Measurements from ENCODE around the gene SLMAP.
A peak's percentile ranks its signal among the peaks of the same experiment; 100 is the strongest.

Gene SLMAP

DNA sequence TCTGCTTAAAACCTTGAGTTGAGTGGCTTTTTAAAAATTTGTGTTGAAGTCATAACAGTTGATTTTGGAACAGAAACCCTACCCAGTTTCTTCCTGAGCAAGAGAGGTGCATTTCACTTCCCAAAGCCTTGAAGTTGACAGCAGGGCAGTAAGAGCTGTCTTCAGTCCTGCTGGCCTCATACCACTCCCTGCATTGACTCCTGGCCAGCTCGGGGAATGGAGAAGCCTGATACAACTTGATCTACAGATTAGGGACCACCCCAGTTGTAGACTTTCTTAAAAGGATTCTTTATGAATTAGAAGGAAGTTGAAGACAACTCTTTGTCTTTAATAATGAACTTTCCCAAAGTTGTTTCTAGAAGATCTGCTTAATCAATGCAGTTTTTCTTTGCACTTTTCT lies 161.5 kb downstream of the SLMAP start:
- TF ChIP-seq POU2F2 (IDR thresholded peaks at IDR 0.05; ENCODE audit: low read depth, low read length) (no peak), PAX5 (IDR thresholded peaks at IDR 0.05; ENCODE audit: insufficient read depth, low read length, severe bottlenecking) (no peak), POLR2A (IDR thresholded peaks at IDR 0.05; ENCODE audit: low read depth, low read length) (no peak)
- no peak for DNase-seq (ENCODE audit: insufficient read length, low spot score)
- no peak for FAIRE-seq

DNA sequence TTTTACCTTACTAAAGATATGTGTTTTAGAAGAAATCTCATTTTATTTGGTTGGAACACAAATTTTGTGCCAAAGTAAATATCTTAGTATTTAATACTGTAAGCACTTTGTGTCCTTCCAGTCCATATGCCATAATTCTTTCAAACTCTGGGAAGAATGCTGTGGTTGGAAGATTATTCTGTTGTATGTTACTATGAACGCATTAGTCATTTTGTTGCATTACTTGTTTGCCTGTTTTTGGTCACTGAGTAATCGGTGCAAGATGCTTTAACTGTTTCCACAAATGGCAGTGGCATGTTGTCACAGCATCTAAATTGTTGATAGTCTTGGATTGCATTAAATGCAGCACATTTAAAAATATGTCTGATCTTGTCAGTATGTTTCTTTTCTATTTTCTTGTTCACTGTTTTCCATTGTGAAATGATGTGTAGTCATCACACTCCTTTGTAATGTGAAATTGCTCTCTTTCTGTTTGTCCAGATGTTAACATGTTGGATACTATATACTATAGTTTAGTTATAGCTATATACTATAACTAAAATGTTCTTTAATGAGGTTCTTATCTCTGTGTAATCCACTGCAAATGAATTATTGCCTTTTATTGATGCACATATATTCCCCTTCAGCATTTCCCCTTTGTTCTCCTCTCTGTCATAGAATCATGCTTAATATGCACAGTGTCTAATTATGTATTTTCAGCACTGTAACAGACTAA lies 162.2 kb downstream of the SLMAP start:
- FAIRE-seq, result no peak
- TF ChIP-seq PAX5 (IDR thresholded peaks at IDR 0.05; ENCODE audit: insufficient read depth, low read length, severe bottlenecking) (no peak), POLR2A (IDR thresholded peaks at IDR 0.05; ENCODE audit: low read depth, low read length) (no peak), POU2F2 (IDR thresholded peaks at IDR 0.05; ENCODE audit: low read depth, low read length) (no peak), POLR2AphosphoS5 (IDR thresholded peaks at IDR 0.05; ENCODE audit: low read depth, low read length) (no peak), TAF1 (IDR thresholded peaks at IDR 0.05; ENCODE audit: low read depth, low read length) (no peak), SPI1 (IDR thresholded peaks at IDR 0.05; ENCODE audit: low read depth, low read length) (no peak)
- DNase-seq (ENCODE audit: insufficient read length, low spot score), result no peak

GRCh38 chr3:57919987-57920386 lies 163.9 kb downstream of the SLMAP start:
- DNase-seq (ENCODE audit: insufficient read length, low spot score) (no peak), FAIRE-seq (no peak)
- no peak for TF ChIP-seq SPI1 (IDR thresholded peaks at IDR 0.05; ENCODE audit: low read depth, low read length)
- no peak for TF ChIP-seq PAX5 (IDR thresholded peaks at IDR 0.05; ENCODE audit: insufficient read depth, low read length, severe bottlenecking)
- no peak for TF ChIP-seq POLR2AphosphoS5 (IDR thresholded peaks at IDR 0.05; ENCODE audit: low read depth, low read length)
- TF ChIP-seq TAF1 (IDR thresholded peaks at IDR 0.05; ENCODE audit: low read depth, low read length), result no peak
- no peak for TF ChIP-seq POU2F2 (IDR thresholded peaks at IDR 0.05; ENCODE audit: low read depth, low read length)
- TF ChIP-seq POLR2A (IDR thresholded peaks at IDR 0.05; ENCODE audit: low read depth, low read length), result no peak

- TF ChIP-seq TAF1 (IDR thresholded peaks at IDR 0.05; ENCODE audit: low read depth, low read length), result no peak
- TF ChIP-seq PAX5 (IDR thresholded peaks at IDR 0.05; ENCODE audit: insufficient read depth, low read length, severe bottlenecking), result no peak
- no peak for TF ChIP-seq SPI1 (IDR thresholded peaks at IDR 0.05; ENCODE audit: low read depth, low read length)
- no peak for TF ChIP-seq POU2F2 (IDR thresholded peaks at IDR 0.05; ENCODE audit: low read depth, low read length)
- no peak for TF ChIP-seq POLR2AphosphoS5 (IDR thresholded peaks at IDR 0.05; ENCODE audit: low read depth, low read length)
- TF ChIP-seq POLR2A (IDR thresholded peaks at IDR 0.05; ENCODE audit: low read depth, low read length), result no peak
- DNase-seq (ENCODE audit: insufficient read length, low spot score) (no peak), FAIRE-seq (no peak)
Measured at GRCh38 chr3:57923101-57923500, 167.0 kb downstream of the SLMAP start.

- TF ChIP-seq TAF1 (IDR thresholded peaks at IDR 0.05; ENCODE audit: low read depth, low read length) (no peak), POLR2AphosphoS5 (IDR thresholded peaks at IDR 0.05; ENCODE audit: low read depth, low read length) (no peak), SPI1 (IDR thresholded peaks at IDR 0.05; ENCODE audit: low read depth, low read length) (no peak), PAX5 (IDR thresholded peaks at IDR 0.05; ENCODE audit: insufficient read depth, low read length, severe bottlenecking) (no peak), POLR2A (IDR thresholded peaks at IDR 0.05; ENCODE audit: low read depth, low read length) (no peak), POU2F2 (IDR thresholded peaks at IDR 0.05; ENCODE audit: low read depth, low read length) (no peak)
- DNase-seq (ENCODE audit: insufficient read length, low spot score) (no peak), FAIRE-seq (peak; percentile 35)
Measured at GRCh38 chr3:57923752-57924151, 167.6 kb downstream of the SLMAP start.

GRCh38 chr3:57927166-57927565 lies 171.1 kb downstream of the SLMAP start:
- no peak for DNase-seq (ENCODE audit: insufficient read length, low spot score)
- peak; percentile 43 for FAIRE-seq
- TF ChIP-seq POU2F2 (IDR thresholded peaks at IDR 0.05; ENCODE audit: low read depth, low read length) (no peak), POLR2A (IDR thresholded peaks at IDR 0.05; ENCODE audit: low read depth, low read length) (no peak), POLR2AphosphoS5 (IDR thresholded peaks at IDR 0.05; ENCODE audit: low read depth, low read length) (no peak), TAF1 (IDR thresholded peaks at IDR 0.05; ENCODE audit: low read depth, low read length) (no peak), PAX5 (IDR thresholded peaks at IDR 0.05; ENCODE audit: insufficient read depth, low read length, severe bottlenecking) (no peak)

GRCh38 chr3:57927916-57928315 lies 171.8 kb downstream of the SLMAP start:
- FAIRE-seq (no peak), DNase-seq (ENCODE audit: insufficient read length, low spot score) (no peak)
- TF ChIP-seq PAX5 (IDR thresholded peaks at IDR 0.05; ENCODE audit: insufficient read depth, low read length, severe bottlenecking) (no peak), POLR2AphosphoS5 (IDR thresholded peaks at IDR 0.05; ENCODE audit: low read depth, low read length) (no peak), SPI1 (IDR thresholded peaks at IDR 0.05; ENCODE audit: low read depth, low read length) (no peak), TAF1 (IDR thresholded peaks at IDR 0.05; ENCODE audit: low read depth, low read length) (no peak), POU2F2 (IDR thresholded peaks at IDR 0.05; ENCODE audit: low read depth, low read length) (no peak), POLR2A (IDR thresholded peaks at IDR 0.05; ENCODE audit: low read depth, low read length) (no peak)

DNA sequence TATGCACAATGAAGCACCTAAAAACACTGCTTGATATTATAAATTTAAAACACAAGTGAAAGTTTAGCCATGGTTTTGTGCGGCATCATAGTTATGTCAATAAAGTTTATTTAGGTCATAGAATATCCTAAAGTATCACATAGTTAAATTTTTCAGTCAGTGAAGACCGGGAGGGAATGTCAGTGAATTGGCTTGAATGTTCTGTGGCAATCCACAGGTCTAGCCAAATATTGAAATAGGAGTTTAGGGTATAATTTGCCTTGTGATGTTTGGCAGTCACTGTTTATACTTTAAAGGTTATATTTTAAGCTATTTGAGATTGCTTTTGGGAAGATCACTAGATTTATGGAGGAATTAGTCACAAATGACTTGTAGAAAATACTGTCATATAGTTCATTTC lies 172.4 kb downstream of the SLMAP start:
- no peak for FAIRE-seq
- TF ChIP-seq POLR2A (IDR thresholded peaks at IDR 0.05; ENCODE audit: low read depth, low read length), result no peak
- DNase-seq (ENCODE audit: insufficient read length, low spot score), result no peak

DNA sequence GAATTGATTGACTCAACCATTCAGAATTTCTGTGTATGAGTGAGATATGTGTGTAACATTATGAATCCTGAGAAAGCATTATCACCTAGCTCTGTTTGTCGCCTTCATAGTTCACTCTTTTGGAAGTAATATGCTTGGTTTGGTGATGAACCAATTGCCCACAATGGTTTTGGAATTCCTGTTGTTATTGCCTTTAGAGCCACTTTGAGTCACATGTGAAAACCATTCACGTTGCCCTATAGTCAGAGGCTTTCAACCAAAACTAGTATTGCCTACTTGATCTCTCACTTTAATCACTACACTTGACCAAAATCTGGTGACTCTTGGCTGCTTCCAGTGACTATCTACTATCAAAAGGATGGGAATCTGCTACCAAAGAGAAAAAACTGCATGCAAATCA lies 173.9 kb downstream of the SLMAP start:
- no peak for FAIRE-seq
- DNase-seq (ENCODE audit: insufficient read length, low spot score), result no peak

GRCh38 chr3:57933602-57934001 lies 177.5 kb downstream of the SLMAP start:
- DNase-seq (ENCODE audit: insufficient read length, low spot score), result no peak
- FAIRE-seq, result no peak
- TF ChIP-seq POU2F2 (IDR thresholded peaks at IDR 0.05; ENCODE audit: low read depth, low read length), result no peak
- TF ChIP-seq TAF1 (IDR thresholded peaks at IDR 0.05; ENCODE audit: low read depth, low read length), result no peak

More for the DNA sequence above, 173.9 kb downstream of the SLMAP start:
- TF ChIP-seq SPI1 (IDR thresholded peaks at IDR 0.05; ENCODE audit: low read depth, low read length) (no peak), PAX5 (IDR thresholded peaks at IDR 0.05; ENCODE audit: insufficient read depth, low read length, severe bottlenecking) (no peak), POLR2AphosphoS5 (IDR thresholded peaks at IDR 0.05; ENCODE audit: low read depth, low read length) (no peak), POLR2A (IDR thresholded peaks at IDR 0.05; ENCODE audit: low read depth, low read length) (no peak), TAF1 (IDR thresholded peaks at IDR 0.05; ENCODE audit: low read depth, low read length) (no peak), POU2F2 (IDR thresholded peaks at IDR 0.05; ENCODE audit: low read depth, low read length) (no peak)
